Activated CD4-positive, alpha-beta T cell treated with anti-CD3 and anti-CD28 coated beads, Interleukin-2, amount 10 ng/mL, durations not matched to agents 24 days and 14 days (primary cell): ENCODE measurements around the gene CIB1. TPM values are rescaled to one million over a fixed set of nuclear protein-coding genes. Genes with fewer than 3 reads are reported as not detected.
A peak's percentile ranks its signal among the peaks of the same experiment; 100 is the strongest.
"Not testable (repeated sequence)": the region's sequence is repeated elsewhere in the genome, so short reads cannot be mapped to it uniquely, and the experiment has no call there.

Source experiments
- DNase-seq: peaks from one replicate; pipeline ENCODE4 v3.0.0; 2022
- H3K27ac Mint-ChIP-seq: one replicate; pipeline ENCODE4 v1.8.0; 2022; ENCODE audit warnings: mild to moderate bottlenecking, mixed read lengths
- H3K27me3 Mint-ChIP-seq: one replicate; pipeline ENCODE4 v1.8.0; 2022; ENCODE audit warnings: mixed read lengths
- H3K36me3 Mint-ChIP-seq: one replicate; pipeline ENCODE4 v1.8.0; 2022; ENCODE audit warnings: low read depth, mild to moderate bottlenecking, mixed read lengths
- H3K4me1 Mint-ChIP-seq: one replicate; pipeline ENCODE4 v1.8.0; 2021; ENCODE audit warnings: mixed read lengths
- H3K4me3 Mint-ChIP-seq: one replicate; pipeline ENCODE4 v1.8.0; 2022; ENCODE audit warnings: mild to moderate bottlenecking, moderate library complexity, mixed read lengths
- H3K9me3 Mint-ChIP-seq: one replicate; pipeline ENCODE4 v1.8.0; 2021; ENCODE audit warnings: mixed read lengths
- intact Hi-C: fragments of 100-400 bp; cut with micrococcal nuclease; formaldehyde crosslinking; loops from one replicate; pipeline ENCODE4 v1.15.1; 2023
- total RNA-seq: library from RNA; stranded (reverse); gene quantifications from 2 replicates; pipeline ENCODE4 v1.2.3, GENCODE V29; 2022

The CIB1 gene
- total RNA-seq = 149 and 156 TPM in 2 replicates

DNA sequence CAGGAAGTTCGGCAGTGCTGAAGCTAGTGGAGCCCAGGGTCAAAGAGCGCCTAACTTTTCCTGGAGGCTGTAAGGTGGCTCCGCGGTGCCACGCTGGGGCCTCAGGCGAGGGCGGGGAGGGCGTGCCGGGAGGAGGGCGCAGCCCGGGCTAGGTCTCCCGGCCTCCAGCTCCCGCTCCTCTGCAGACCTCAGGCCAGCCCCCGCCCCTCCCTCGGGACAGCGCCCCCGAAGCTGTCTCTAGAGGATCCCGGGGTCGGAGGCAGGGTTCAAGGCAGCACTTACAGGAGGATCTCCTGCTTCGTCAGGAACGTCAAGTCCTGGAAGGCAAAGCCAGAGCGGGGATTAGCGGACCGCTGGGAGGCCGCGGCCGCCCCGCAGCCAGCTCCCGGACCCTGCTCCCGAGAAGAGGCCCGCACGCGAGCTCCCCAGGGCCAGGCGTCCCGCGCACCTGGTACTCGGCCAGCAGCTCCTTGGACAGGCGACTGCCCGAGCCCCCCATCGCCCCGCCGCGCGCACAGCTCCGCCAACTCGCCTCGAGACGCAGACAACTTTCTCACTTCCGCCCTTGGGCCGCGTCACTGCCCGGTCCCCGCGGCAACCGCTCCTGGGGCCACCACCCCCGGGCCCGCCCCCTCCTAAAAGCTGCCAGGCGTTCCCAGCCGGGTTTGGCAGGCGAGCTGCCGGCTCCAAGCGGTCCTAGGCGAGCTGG lies at the start of gene CIB1:
Gene CIB1, minus strand, starts transcription at position 555 of the 709 bp plus-strand sequence. Its CDS starts 56 bp downstream, at position 499.
- Mint-ChIP-seq H3K9me3 (no peaks in the 10 kb centered on the region), H3K27me3 (no peaks in the 10 kb centered on the region), H3K36me3 (peaks cover 51% of the 10 kb centered on the region), H3K4me1 (peaks cover 43% of the 10 kb centered on the region), H3K4me3 (peak within 1 kb of the TSS; percentile 99), H3K27ac (peak within 1 kb of the TSS; percentile 95)
- intact Hi-C loops = loop anchor here (1.0 to 10.0 kb wide), 8 partner anchors 16 to 699 kb away; partner anchors contain the start of genes AP3S2, HDDC3, IQGAP1 and NGRN
- peak; percentile 99 for DNase-seq

GRCh38 chr15:90281637-90282036 lies 47.9 kb upstream of the CIB1 start:
- H3K27ac Mint-ChIP-seq, DNase-seq, H3K36me3 Mint-ChIP-seq, H3K4me3 Mint-ChIP-seq, intact Hi-C loops, H3K27me3 Mint-ChIP-seq, H3K4me1 Mint-ChIP-seq, H3K9me3 Mint-ChIP-seq: not testable (repeated sequence)

GRCh38 chr15:90280743-90281142 lies 47.0 kb upstream of the CIB1 start:
- H3K4me3 Mint-ChIP-seq, H3K36me3 Mint-ChIP-seq, H3K9me3 Mint-ChIP-seq, DNase-seq, H3K27me3 Mint-ChIP-seq, intact Hi-C loops, H3K4me1 Mint-ChIP-seq, H3K27ac Mint-ChIP-seq: not testable (repeated sequence)

DNA sequence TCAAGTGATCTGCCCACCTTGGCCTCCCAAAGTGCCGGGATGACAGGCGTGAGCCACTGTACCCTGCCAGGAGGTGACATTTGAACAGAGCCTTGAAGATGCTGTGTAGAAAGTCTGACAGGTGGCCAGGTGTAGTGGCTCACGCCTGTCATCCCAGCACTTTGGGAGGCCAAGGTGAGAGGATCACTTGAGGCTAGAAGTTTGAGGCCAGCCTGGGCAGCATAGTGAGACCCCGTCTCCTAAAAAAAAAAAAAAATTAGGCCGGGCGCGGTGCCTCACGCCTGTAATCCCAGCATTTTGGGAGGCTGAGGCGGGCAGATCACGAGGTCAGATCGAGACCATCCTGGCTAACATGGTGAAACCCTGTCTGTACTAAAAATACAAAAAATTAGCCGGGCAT lies 44.7 kb upstream of the CIB1 start:
- H3K4me3 Mint-ChIP-seq, H3K27ac Mint-ChIP-seq, H3K36me3 Mint-ChIP-seq, intact Hi-C loops, DNase-seq, H3K9me3 Mint-ChIP-seq, H3K4me1 Mint-ChIP-seq, H3K27me3 Mint-ChIP-seq: not testable (repeated sequence)

GRCh38 chr15:90271459-90272166 lies 37.9 kb upstream of the CIB1 start:
- H3K36me3 Mint-ChIP-seq = peaks cover 56% of the 10 kb centered on the region
- intact Hi-C loops = no loop called here
- no peak for DNase-seq
- no peaks in the 10 kb centered on the region for H3K27me3 Mint-ChIP-seq
- H3K27ac Mint-ChIP-seq = no peak overlapping the region
- no peaks in the 10 kb centered on the region for H3K9me3 Mint-ChIP-seq
- H3K4me1 Mint-ChIP-seq = peaks cover 35% of the 10 kb centered on the region
- H3K4me3 Mint-ChIP-seq = no peak overlapping the region

- DNase-seq = no peak
- Mint-ChIP-seq H3K9me3 (no peaks in the 10 kb centered on the region), H3K27ac (no peak overlapping the region), H3K4me3 (no peak overlapping the region), H3K4me1 (peaks cover 37% of the 10 kb centered on the region), H3K27me3 (no peaks in the 10 kb centered on the region), H3K36me3 (peaks cover 60% of the 10 kb centered on the region)
- intact Hi-C loops = no loop called here
These were observed 36.9 kb upstream of the CIB1 start for GRCh38 chr15:90270502-90271150.

- no peak for DNase-seq
- H3K36me3 Mint-ChIP-seq = peaks cover 52% of the 10 kb centered on the region
- H3K27ac Mint-ChIP-seq = no peak overlapping the region
- intact Hi-C loops = loop anchor here (5.0 kb wide), 1 partner anchor 691 kb away; the partner anchor contains the start of gene TICRR
- H3K4me1 Mint-ChIP-seq = peaks cover 46% of the 10 kb centered on the region
- H3K9me3 Mint-ChIP-seq = no peaks in the 10 kb centered on the region
- H3K27me3 Mint-ChIP-seq = no peaks in the 10 kb centered on the region
- H3K4me3 Mint-ChIP-seq = peak overlapping the region; percentile 94
These were observed 34.7 kb upstream of the CIB1 start for GRCh38 chr15:90268415-90268814.

- Mint-ChIP-seq H3K9me3 (no peaks in the 10 kb centered on the region), H3K4me1 (peaks cover 34% of the 10 kb centered on the region), H3K27me3 (no peaks in the 10 kb centered on the region), H3K27ac (peak overlapping the region; percentile 97), H3K36me3 (peaks cover 41% of the 10 kb centered on the region), H3K4me3 (peak overlapping the region; percentile 94)
- DNase-seq = peak; percentile 68
- intact Hi-C loops = loop anchor here (5.0 kb wide), 1 partner anchor 689 kb away; the partner anchor contains the start of gene TICRR
These were observed 32.7 kb upstream of the CIB1 start for GRCh38 chr15:90266485-90266884.

DNA sequence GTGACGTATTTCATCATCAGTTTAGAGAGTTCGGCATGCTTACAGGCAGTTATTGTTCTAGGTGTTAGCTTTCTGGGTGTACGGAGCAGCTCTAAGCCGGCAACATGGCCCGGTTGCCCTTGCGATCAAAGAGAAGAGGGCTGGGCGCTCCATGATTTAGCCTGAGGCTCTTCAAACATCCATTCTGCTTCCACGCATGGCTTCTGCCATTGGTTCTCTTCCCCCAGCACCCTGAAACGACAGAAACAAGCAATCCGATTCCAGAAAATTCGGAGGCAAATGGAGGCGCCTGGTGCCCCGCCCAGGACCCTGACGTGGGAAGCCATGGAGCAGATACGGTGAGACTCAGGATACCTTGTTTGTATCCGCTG lies 32.3 kb upstream of the CIB1 start:
- H3K36me3 Mint-ChIP-seq = peaks cover 37% of the 10 kb centered on the region
- DNase-seq = peak; percentile 88
- no peaks in the 10 kb centered on the region for H3K9me3 Mint-ChIP-seq
- peaks cover 34% of the 10 kb centered on the region for H3K4me1 Mint-ChIP-seq
- peak overlapping the region; percentile 97 for H3K27ac Mint-ChIP-seq
- intact Hi-C loops = loop anchor here (5.0 kb wide), 1 partner anchor 689 kb away; the partner anchor contains the start of gene TICRR
- H3K4me3 Mint-ChIP-seq = peak overlapping the region; percentile 94
- H3K27me3 Mint-ChIP-seq = no peaks in the 10 kb centered on the region

- peaks cover 33% of the 10 kb centered on the region for H3K36me3 Mint-ChIP-seq
- no peaks in the 10 kb centered on the region for H3K27me3 Mint-ChIP-seq
- no peaks in the 10 kb centered on the region for H3K9me3 Mint-ChIP-seq
- peak; percentile 98 for DNase-seq
- H3K27ac Mint-ChIP-seq = peak within 1 kb of the TSS; percentile 97
- H3K4me1 Mint-ChIP-seq = peaks cover 33% of the 10 kb centered on the region
- H3K4me3 Mint-ChIP-seq = peak within 1 kb of the TSS; percentile 94
- intact Hi-C loops = loop anchor here (1.0 to 5.0 kb wide), 3 partner anchors 15 to 688 kb away; partner anchors contain the start of genes GDPGP1 and TICRR
These were observed 31.7 kb upstream of the CIB1 start, which contains the start of gene NGRN for GRCh38 chr15:90265271-90266060. NGRN (plus strand) TSS chr15:90265672; CDS start chr15:90265713, 41 bp downstream.

GRCh38 chr15:90264671-90265070 lies 30.9 kb upstream of the CIB1 start:
- DNase-seq = peak; percentile 73
- Mint-ChIP-seq H3K36me3 (peaks cover 26% of the 10 kb centered on the region), H3K9me3 (no peaks in the 10 kb centered on the region), H3K4me3 (peak overlapping the region; percentile 94), H3K27ac (peak overlapping the region; percentile 97), H3K27me3 (no peaks in the 10 kb centered on the region), H3K4me1 (peaks cover 28% of the 10 kb centered on the region)
- intact Hi-C loops = loop anchor here (1.0 to 5.0 kb wide), 3 partner anchors 14 to 687 kb away; partner anchors contain the start of genes GDPGP1 and TICRR

DNA sequence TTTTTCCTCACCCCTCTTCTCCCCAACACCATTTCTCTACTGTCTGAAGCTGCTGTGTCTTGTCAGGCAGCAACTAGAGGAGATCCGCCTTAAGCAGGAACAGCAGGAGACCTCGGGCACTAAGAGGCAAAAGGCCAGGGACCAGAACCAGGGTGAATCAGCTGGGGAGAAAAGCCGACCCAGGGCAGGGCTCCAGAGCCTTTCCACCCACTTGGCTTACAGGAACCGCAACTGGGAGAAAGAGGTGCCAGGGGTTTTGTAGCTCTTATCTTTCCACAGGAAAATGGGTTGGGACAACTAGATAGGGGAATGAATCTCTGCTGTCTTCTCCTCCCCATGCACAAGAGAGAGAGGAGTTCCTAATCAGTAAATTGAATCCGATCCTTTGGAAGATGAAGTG lies 28.7 kb upstream of the CIB1 start:
- no peak overlapping the region for H3K4me3 Mint-ChIP-seq
- no peaks in the 10 kb centered on the region for H3K9me3 Mint-ChIP-seq
- intact Hi-C loops = no loop called here
- DNase-seq = no peak
- H3K36me3 Mint-ChIP-seq = peaks cover 14% of the 10 kb centered on the region
- H3K4me1 Mint-ChIP-seq = peaks cover 20% of the 10 kb centered on the region
- H3K27me3 Mint-ChIP-seq = no peaks in the 10 kb centered on the region
- H3K27ac Mint-ChIP-seq = no peak overlapping the region

GRCh38 chr15:90261811-90262210 lies 28.1 kb upstream of the CIB1 start:
- no peak overlapping the region for H3K4me3 Mint-ChIP-seq

More at GRCh38 chr15:90261811-90262210, 28.1 kb upstream of the CIB1 start:
- DNase-seq = no peak
- Mint-ChIP-seq H3K36me3 (peaks cover 8% of the 10 kb centered on the region), H3K27ac (no peak overlapping the region), H3K27me3 (no peaks in the 10 kb centered on the region), H3K9me3 (no peaks in the 10 kb centered on the region), H3K4me1 (peaks cover 16% of the 10 kb centered on the region)
- intact Hi-C loops = no loop called here
